HepG2 (cell line): ENCODE data around the gene CKS2. TPM values are rescaled to one million over a fixed set of nuclear protein-coding genes. Genes with fewer than 3 reads are reported as not detected.
"Not testable (repeated sequence)": the region's sequence is repeated elsewhere in the genome, so short reads cannot be mapped to it uniquely, and the experiment has no call there.

ENCODE experiments used
- ATAC-seq: fragments of 200-7000 bp; cut with Tn5 transposase; 3 replicates; pipeline ENCODE4 v1.9.1; 2020; ENCODE audit warnings: mild to moderate bottlenecking, moderate library complexity
- BruUV-seq: library from RNA; stranded (reverse); fragments of 400-500 nt; replicated peaks from 2 replicates; lab custom pipeline; 2021; lab: Mats Ljungman, UMichigan
- CTCF ChIA-PET: fragments of 300-600 bp; formaldehyde crosslinking; extraction: SDS; loops from one replicate; lab custom pipeline; 2021; ENCODE audit warnings: low total read pairs, inconsistent platforms, low intra/inter-chr PET ratio; lab: Yijun Ruan, JAX
- POLR2A ChIA-PET: fragments of 350-600 bp; sonication (Branson Sonifier 250); formaldehyde crosslinking; loops from one replicate; lab custom pipeline; 2020; ENCODE audit warnings: antibody characterized with exemption, inconsistent platforms; lab: Yijun Ruan, JAX
- DNase-seq: peaks from one replicate; pipeline ENCODE4 v3.0.0-alpha.2; 2015; ENCODE audit warnings: low spot score
- FAIRE-seq: peaks from 3 replicates; lab custom pipeline; 2011; peaks lifted over from hg19 to GRCh38; lab: Jason Lieb, UNC
- H2AFZ ChIP-seq: one replicate; pipeline ENCODE4 v1.6.1; 2011; ENCODE audit warnings: low read length, inconsistent platforms
- H3K27ac ChIP-seq: fragments of 300-600 bp; 3 replicates; pipeline ENCODE4 v1.8.0; 2011; ENCODE audit warnings: mixed run types, mild to moderate bottlenecking, mixed read lengths, low read length, inconsistent platforms; ENCODE audit not compliant: insufficient read depth; ENCODE audit errors: extremely low read length
- H3K27me3 ChIP-seq, 2 experiments: fragments of 200-600 bp in 1 of 2; 2 replicates in 1 of 2; 3 replicates in 1 of 2; pipeline versions ENCODE4 v1.6.0 to v1.8.0; 2011; ENCODE audit warnings: low read length in 2 of 2, mild to moderate bottlenecking in 2 of 2, moderate library complexity in 2 of 2, inconsistent platforms in 1 of 2; ENCODE audit not compliant: insufficient read depth in 2 of 2, control insufficient read depth in 1 of 2
- H3K36me3 ChIP-seq, 2 experiments: fragments of 200-600 bp in 1 of 2; replicated peaks in 1 of 2; 2 replicates in 1 of 2; 3 replicates in 1 of 2; pipeline versions ENCODE4 v1.5.1 to v1.8.0; 2011; ENCODE audit warnings: low read length in 2 of 2, inconsistent platforms in 1 of 2; ENCODE audit not compliant: insufficient read depth in 2 of 2, control insufficient read depth in 1 of 2
- H3K4me1 ChIP-seq: 2 replicates; pipeline ENCODE4 v1.5.1; 2012; ENCODE audit warnings: low read length, inconsistent platforms; ENCODE audit not compliant: insufficient read depth
- H3K4me2 ChIP-seq: 2 replicates; pipeline ENCODE4 v1.6.0; 2011; ENCODE audit warnings: low read depth, low read length, inconsistent platforms
- H3K4me3 ChIP-seq, 3 experiments: fragments of 200-600 bp in 1 of 3; sonication (generic), shearing (Covaris generic) in 1 of 3; replicated peaks in 1 of 3; 2 replicates each; pipeline ENCODE4 v1.5.1; 2011 to 2016; ENCODE audit warnings: low read length in 3 of 3, inconsistent platforms in 2 of 3, low read depth in 2 of 3, mild to moderate bottlenecking in 2 of 3, control low read depth in 1 of 3, mixed read lengths in 1 of 3; ENCODE audit not compliant: insufficient read depth in 1 of 3
- H3K79me2 ChIP-seq: one replicate; pipeline ENCODE4 v1.6.1; 2011; ENCODE audit warnings: low read length, inconsistent platforms; ENCODE audit not compliant: insufficient read depth
- H3K9ac ChIP-seq: 2 replicates; pipeline ENCODE4 v1.6.0; 2011; ENCODE audit warnings: mild to moderate bottlenecking, low read depth, low read length, inconsistent platforms; ENCODE audit not compliant: insufficient read depth
- H3K9me3 ChIP-seq: 2 replicates; pipeline ENCODE4 v1.5.1; 2012; ENCODE audit warnings: mild to moderate bottlenecking, low read length
- H4K20me1 ChIP-seq: 2 replicates; pipeline ENCODE4 v1.6.0; 2011; ENCODE audit warnings: inconsistent platforms, mild to moderate bottlenecking, low read length, moderate library complexity; ENCODE audit not compliant: insufficient read depth
- CHD2 ChIP-seq: IDR thresholded peaks from 2 replicates; pipeline ENCODE4 v1.6.1; 2011; ENCODE audit warnings: low read depth, low read length, improper control_type of control experiment
- EEA1 ChIP-seq: sonication (generic); formaldehyde crosslinking; IDR thresholded peaks from 2 replicates; pipeline ENCODE4 v1.5.1; 2020; ENCODE audit warnings: mild to moderate bottlenecking, missing genetic modification reagents, borderline replicate concordance
- GLI4 ChIP-seq: sonication (generic); formaldehyde crosslinking; IDR thresholded peaks from 2 replicates; pipeline ENCODE4 v1.5.1; 2020; ENCODE audit warnings: missing genetic modification reagents, mild to moderate bottlenecking, moderate library complexity, borderline replicate concordance
- YEATS4 ChIP-seq: sonication (generic); formaldehyde crosslinking; IDR thresholded peaks from 2 replicates; pipeline ENCODE4 v1.4.0; 2020; ENCODE audit warnings: missing genetic modification reagents, borderline replicate concordance
- ZNF350 ChIP-seq: sonication (generic); formaldehyde crosslinking; IDR thresholded peaks from 2 replicates; pipeline ENCODE4 v1.4.0; 2020; ENCODE audit warnings: mild to moderate bottlenecking, low read depth, missing genetic modification reagents, borderline replicate concordance
- ZNF451 ChIP-seq: sonication (generic); formaldehyde crosslinking; IDR thresholded peaks from 2 replicates; pipeline ENCODE4 v1.5.0; 2020; ENCODE audit warnings: mild to moderate bottlenecking, missing genetic modification reagents
- ZNF563 ChIP-seq: sonication (generic); formaldehyde crosslinking; IDR thresholded peaks from 2 replicates; pipeline ENCODE4 v1.8.0; 2022; ENCODE audit warnings: mild to moderate bottlenecking, moderate library complexity, missing genetic modification reagents
- ZNF589 ChIP-seq: sonication (generic); formaldehyde crosslinking; conservative IDR thresholded peaks from 2 replicates; pipeline ENCODE4 v1.8.0; 2022; ENCODE audit warnings: mild to moderate bottlenecking, moderate library complexity, missing genetic modification reagents
- WGBS: methylation state at CpG from one replicate; pipeline ENCODE4 v1.1.6; 2017; ENCODE audit warnings: low lambda C conversion rate; 5-methylcytosine and 5-hydroxymethylcytosine counted together
- in situ Hi-C: cut with HindIII; loops from 2 replicates; pipeline ENCODE4 v1.10.0; 2017; ENCODE audit warnings: low pct_unique_long_range_greater_than_20kb; ENCODE audit not compliant: extremely low pct_ligation_motif_present
- intact Hi-C: fragments of 100-400 bp; cut with micrococcal nuclease; formaldehyde crosslinking; loops from one replicate; pipeline ENCODE4 v1.10.0; 2022; ENCODE audit not compliant: unreplicated experiment
- polyA plus RNA-seq, 8 experiments: library from polyadenylated mRNA; depleted of rRNA in 3 of 8; stranded (reverse) in 7 of 8; unstranded in 1 of 8; fragments of >200 nt; fragmentation: Illumina TruSeq in 4 of 8; extraction: Trizol in 4 of 8; gene quantifications; 2 replicates each; pipeline versions ENCODE4 v1.2.1 to v1.2.3, GENCODE V29; 2011 to 2016; ENCODE audit warnings: low read depth in 4 of 8, missing spikeins in 1 of 8, mixed read lengths in 1 of 8; ENCODE audit not compliant: insufficient read depth in 1 of 8
- total RNA-seq, 5 experiments: library from RNA; depleted of rRNA; stranded (reverse); fragments of >200 nt; fragmentation: Illumina TruSeq; extraction: Trizol; gene quantifications; 2 replicates each; pipeline ENCODE4 v1.2.3, GENCODE V29; 2016; ENCODE audit warnings: low read depth in 1 of 5
- TF ChIP-seq, protein P1 (sequence below): conservative IDR thresholded peaks from 2 replicates; pipeline ENCODE4 v1.6.1; 2018; ENCODE audit warnings: missing genetic modification reagents
- TF ChIP-seq, protein P2 (sequence below): sonication (generic); formaldehyde crosslinking; IDR thresholded peaks from 2 replicates; pipeline ENCODE4 v1.8.1; 2023; ENCODE audit warnings: mild to moderate bottlenecking, missing genetic modification reagents
- TF ChIP-seq, protein P3 (sequence below): sonication (generic); formaldehyde crosslinking; IDR thresholded peaks from 2 replicates; pipeline ENCODE4 v1.5.0; 2020; ENCODE audit warnings: mild to moderate bottlenecking, missing genetic modification reagents

CKS2 gene
- total and polyA plus RNA-seq, 2 of the 13 experiments (the other 11 are each of a cell fraction or from before 2014, with no cell fraction given): 251 to 317 TPM

DNA sequence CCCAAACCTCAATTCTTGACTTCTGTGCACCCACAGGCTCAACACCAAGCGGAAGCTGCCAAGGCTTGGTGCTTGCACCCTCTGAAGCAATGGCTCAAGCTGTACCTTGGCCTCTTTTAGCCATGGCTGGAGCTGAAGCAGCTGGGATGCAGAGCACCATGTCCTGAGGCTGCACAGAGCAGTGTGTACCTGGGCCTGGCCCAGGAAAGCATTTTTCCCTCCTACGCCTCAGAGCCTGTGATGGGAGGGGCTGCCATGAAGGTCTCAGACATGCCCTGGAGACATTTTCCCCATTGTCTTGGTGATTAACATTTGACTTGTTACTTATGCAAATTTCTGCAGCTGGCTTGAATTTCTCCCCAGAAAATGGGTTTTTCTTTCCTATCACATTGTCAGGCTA lies 35.0 kb upstream of the CKS2 start:
- H3K36me3 ChIP-seq: not testable (repeated sequence)

DNA sequence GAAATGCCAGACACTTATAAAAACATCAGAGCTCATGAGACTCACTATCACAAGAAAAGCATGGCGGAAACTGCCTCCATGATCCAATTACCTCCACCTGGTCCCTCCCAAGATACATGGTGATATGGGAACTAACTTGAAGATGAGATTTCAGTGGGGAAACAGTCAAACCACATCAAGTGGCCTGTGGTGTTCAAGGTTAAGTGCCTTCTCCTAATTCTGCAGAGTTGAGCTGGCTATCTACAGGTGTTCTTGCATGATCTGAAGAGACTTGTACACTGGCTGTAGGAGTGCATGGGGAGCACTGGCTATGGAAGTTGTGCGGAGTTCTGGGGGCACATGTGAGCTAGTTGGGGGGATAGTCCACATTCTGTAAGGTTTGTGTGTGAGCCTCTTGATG lies 34.0 kb upstream of the CKS2 start:
- ChIA-PET CTCF (no interaction called here), POLR2A (no interaction called here)
- Histone ChIP-seq H3K4me3 (no peak overlapping the region), H3K79me2 (no peaks in the 10 kb centered on the region), H2AFZ (no peak overlapping the region), H3K36me3 (no peaks in the 10 kb centered on the region), H3K27me3 (no peaks in the 10 kb centered on the region), H3K4me2 (no peak overlapping the region), H3K9me3 (peaks cover 33% of the 10 kb centered on the region), H3K9ac (no peak overlapping the region), H3K4me1 (no peaks in the 10 kb centered on the region), H4K20me1 (no peaks in the 10 kb centered on the region), H3K27ac (no peak overlapping the region)
- no peak for TF ChIP-seq EEA1 (CRISPR knock-in tag)
- TF ChIP-seq YEATS4: no peak
- TF ChIP-seq CHD2: no peak
- TF ChIP-seq, protein P1, sequence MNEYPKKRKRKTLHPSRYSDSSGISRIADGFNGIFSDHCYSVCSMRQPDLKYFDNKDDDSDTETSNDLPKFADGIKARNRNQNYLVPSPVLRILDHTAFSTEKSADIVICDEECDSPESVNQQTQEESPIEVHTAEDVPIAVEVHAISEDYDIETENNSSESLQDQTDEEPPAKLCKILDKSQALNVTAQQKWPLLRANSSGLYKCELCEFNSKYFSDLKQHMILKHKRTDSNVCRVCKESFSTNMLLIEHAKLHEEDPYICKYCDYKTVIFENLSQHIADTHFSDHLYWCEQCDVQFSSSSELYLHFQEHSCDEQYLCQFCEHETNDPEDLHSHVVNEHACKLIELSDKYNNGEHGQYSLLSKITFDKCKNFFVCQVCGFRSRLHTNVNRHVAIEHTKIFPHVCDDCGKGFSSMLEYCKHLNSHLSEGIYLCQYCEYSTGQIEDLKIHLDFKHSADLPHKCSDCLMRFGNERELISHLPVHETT (CRISPR knock-in tag): no peak
- no peak for TF ChIP-seq GLI4 (CRISPR knock-in tag)
- TF ChIP-seq, protein P2, sequence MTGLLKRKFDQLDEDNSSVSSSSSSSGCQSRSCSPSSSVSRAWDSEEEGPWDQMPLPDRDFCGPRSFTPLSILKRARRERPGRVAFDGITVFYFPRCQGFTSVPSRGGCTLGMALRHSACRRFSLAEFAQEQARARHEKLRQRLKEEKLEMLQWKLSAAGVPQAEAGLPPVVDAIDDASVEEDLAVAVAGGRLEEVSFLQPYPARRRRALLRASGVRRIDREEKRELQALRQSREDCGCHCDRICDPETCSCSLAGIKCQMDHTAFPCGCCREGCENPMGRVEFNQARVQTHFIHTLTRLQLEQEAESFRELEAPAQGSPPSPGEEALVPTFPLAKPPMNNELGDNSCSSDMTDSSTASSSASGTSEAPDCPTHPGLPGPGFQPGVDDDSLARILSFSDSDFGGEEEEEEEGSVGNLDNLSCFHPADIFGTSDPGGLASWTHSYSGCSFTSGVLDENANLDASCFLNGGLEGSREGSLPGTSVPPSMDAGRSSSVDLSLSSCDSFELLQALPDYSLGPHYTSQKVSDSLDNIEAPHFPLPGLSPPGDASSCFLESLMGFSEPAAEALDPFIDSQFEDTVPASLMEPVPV: no peak
- TF ChIP-seq ZNF589 (CRISPR knock-in tag): no peak
- no peak for TF ChIP-seq ZNF451
- no peak for TF ChIP-seq ZNF350 (CRISPR knock-in tag)
- no peak for TF ChIP-seq ZNF563 (CRISPR knock-in tag)
- TF ChIP-seq, protein P3, sequence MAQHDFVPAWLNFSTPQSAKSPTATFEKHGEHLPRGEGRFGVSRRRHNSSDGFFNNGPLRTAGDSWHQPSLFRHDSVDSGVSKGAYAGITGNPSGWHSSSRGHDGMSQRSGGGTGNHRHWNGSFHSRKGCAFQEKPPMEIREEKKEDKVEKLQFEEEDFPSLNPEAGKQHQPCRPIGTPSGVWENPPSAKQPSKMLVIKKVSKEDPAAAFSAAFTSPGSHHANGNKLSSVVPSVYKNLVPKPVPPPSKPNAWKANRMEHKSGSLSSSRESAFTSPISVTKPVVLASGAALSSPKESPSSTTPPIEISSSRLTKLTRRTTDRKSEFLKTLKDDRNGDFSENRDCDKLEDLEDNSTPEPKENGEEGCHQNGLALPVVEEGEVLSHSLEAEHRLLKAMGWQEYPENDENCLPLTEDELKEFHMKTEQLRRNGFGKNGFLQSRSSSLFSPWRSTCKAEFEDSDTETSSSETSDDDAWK: no peak
- no TSS peak for BruUV-seq
- intact Hi-C loops: no loop called here
- whole genome bisulfite sequencing: 78% methylated on average over 2 of the region's 2 CpGs
- in situ Hi-C loops: no loop called here
- no peak for ATAC-seq
- no peak for DNase-seq
- FAIRE-seq: no peak

More for the DNA sequence above, 35.0 kb upstream of the CKS2 start:
- CTCF ChIA-PET, H3K79me2 ChIP-seq, in situ Hi-C loops, ATAC-seq, FAIRE-seq, H3K4me3 ChIP-seq, POLR2A ChIA-PET, H3K4me2 ChIP-seq, H3K4me1 ChIP-seq, intact Hi-C loops, BruUV-seq, H3K27me3 ChIP-seq, H3K9ac ChIP-seq, H3K27ac ChIP-seq, H4K20me1 ChIP-seq, DNase-seq, H2AFZ ChIP-seq: not testable (repeated sequence)
- whole genome bisulfite sequencing: 60% methylated on average over 1 of the region's 2 CpGs
- H3K9me3 ChIP-seq: peaks cover 33% of the 10 kb centered on the region
